ENCODE measurements around the gene ECHDC1.
"Not testable (repeated sequence)": the region's sequence is repeated elsewhere in the genome, so short reads cannot be mapped to it uniquely, and the experiment has no call there.

ECHDC1 gene

GRCh38 chr6:127385668-127386430, 42.4 kb upstream of the ECHDC1 start:
- no peak overlapping the region for H3K27ac ChIP-seq
- no peaks in the 10 kb centered on the region for H4K20me1 ChIP-seq (ENCODE audit: insufficient read depth)
- no peak overlapping the region for H3K4me2 ChIP-seq
- no peak overlapping the region for H3K9ac ChIP-seq
- H3K79me2 ChIP-seq (ENCODE audit: insufficient read depth, low read depth), result no peaks in the 10 kb centered on the region
- H3K4me3 ChIP-seq (IDR thresholded peaks at IDR 0.05; ENCODE audit: insufficient read depth, low read depth, low read length), result no peak overlapping the region
- H2AFZ ChIP-seq (ENCODE audit: low read depth), result no peak overlapping the region
- no peaks in the 10 kb centered on the region for H3K27me3 ChIP-seq (ENCODE audit: insufficient read depth, low read depth)
- TF ChIP-seq, protein P1, sequence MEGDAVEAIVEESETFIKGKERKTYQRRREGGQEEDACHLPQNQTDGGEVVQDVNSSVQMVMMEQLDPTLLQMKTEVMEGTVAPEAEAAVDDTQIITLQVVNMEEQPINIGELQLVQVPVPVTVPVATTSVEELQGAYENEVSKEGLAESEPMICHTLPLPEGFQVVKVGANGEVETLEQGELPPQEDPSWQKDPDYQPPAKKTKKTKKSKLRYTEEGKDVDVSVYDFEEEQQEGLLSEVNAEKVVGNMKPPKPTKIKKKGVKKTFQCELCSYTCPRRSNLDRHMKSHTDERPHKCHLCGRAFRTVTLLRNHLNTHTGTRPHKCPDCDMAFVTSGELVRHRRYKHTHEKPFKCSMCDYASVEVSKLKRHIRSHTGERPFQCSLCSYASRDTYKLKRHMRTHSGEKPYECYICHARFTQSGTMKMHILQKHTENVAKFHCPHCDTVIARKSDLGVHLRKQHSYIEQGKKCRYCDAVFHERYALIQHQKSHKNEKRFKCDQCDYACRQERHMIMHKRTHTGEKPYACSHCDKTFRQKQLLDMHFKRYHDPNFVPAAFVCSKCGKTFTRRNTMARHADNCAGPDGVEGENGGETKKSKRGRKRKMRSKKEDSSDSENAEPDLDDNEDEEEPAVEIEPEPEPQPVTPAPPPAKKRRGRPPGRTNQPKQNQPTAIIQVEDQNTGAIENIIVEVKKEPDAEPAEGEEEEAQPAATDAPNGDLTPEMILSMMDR (conservative IDR thresholded peaks at IDR 0.05; ENCODE audit: low read depth, low read length), result no peak
- H3K4me1 ChIP-seq (ENCODE audit: low read depth, poor library complexity, severe bottlenecking), result no peaks in the 10 kb centered on the region
- no peaks in the 10 kb centered on the region for H3K36me3 ChIP-seq (ENCODE audit: insufficient read depth)

DNA sequence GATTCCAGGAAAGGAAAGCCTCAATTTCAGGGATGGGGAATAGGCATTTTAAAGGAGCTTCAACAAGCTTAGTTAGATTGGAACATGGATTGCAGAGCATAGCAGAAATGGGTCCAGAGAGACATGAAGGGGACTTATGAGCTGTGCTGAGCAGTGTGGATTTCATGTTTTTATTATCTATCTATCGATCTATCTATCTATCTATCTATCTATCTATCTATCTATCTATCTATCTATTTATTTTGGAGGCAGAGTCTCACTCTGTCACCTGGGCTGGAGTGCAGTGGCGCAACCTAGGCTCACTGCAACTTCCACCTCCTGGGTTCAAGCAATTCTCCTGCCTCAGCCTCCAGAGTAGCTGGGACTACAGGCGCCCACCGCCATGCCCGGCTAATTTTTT, 41.4 kb upstream of the ECHDC1 start:
- not testable (repeated sequence) for H3K36me3 ChIP-seq (ENCODE audit: insufficient read depth); H4K20me1 ChIP-seq (ENCODE audit: insufficient read depth); H3K27me3 ChIP-seq (ENCODE audit: insufficient read depth, low read depth); H2AFZ ChIP-seq (ENCODE audit: low read depth); H3K9ac ChIP-seq; H3K79me2 ChIP-seq (ENCODE audit: insufficient read depth, low read depth); H3K4me3 ChIP-seq (IDR thresholded peaks at IDR 0.05; ENCODE audit: insufficient read depth, low read depth, low read length); H3K27ac ChIP-seq; H3K4me1 ChIP-seq (ENCODE audit: low read depth, poor library complexity, severe bottlenecking); H3K4me2 ChIP-seq

- Histone ChIP-seq H4K20me1 (ENCODE audit: insufficient read depth) (no peaks in the 10 kb centered on the region), H3K27ac (no peak overlapping the region), H3K79me2 (ENCODE audit: insufficient read depth, low read depth) (no peaks in the 10 kb centered on the region), H3K9ac (no peak overlapping the region), H2AFZ (ENCODE audit: low read depth) (no peak overlapping the region), H3K4me3 (IDR thresholded peaks at IDR 0.05; ENCODE audit: insufficient read depth, low read depth, low read length) (no peak overlapping the region), H3K27me3 (ENCODE audit: insufficient read depth, low read depth) (no peaks in the 10 kb centered on the region), H3K4me1 (ENCODE audit: low read depth, poor library complexity, severe bottlenecking) (no peaks in the 10 kb centered on the region), H3K36me3 (ENCODE audit: insufficient read depth) (no peaks in the 10 kb centered on the region), H3K4me2 (no peak overlapping the region)
- TF ChIP-seq, protein P1 (conservative IDR thresholded peaks at IDR 0.05; ENCODE audit: low read depth, low read length), result no peak
Measured at GRCh38 chr6:127383988-127384387, 40.6 kb upstream of the ECHDC1 start.

- no peak overlapping the region for H3K4me2 ChIP-seq
- no peak overlapping the region for H3K27ac ChIP-seq
- H3K4me3 ChIP-seq (IDR thresholded peaks at IDR 0.05; ENCODE audit: insufficient read depth, low read depth, low read length), result no peak overlapping the region
- H3K79me2 ChIP-seq (ENCODE audit: insufficient read depth, low read depth), result no peaks in the 10 kb centered on the region
- H2AFZ ChIP-seq (ENCODE audit: low read depth), result no peak overlapping the region
- no peaks in the 10 kb centered on the region for H4K20me1 ChIP-seq (ENCODE audit: insufficient read depth)
- no peaks in the 10 kb centered on the region for H3K4me1 ChIP-seq (ENCODE audit: low read depth, poor library complexity, severe bottlenecking)
- no peak overlapping the region for H3K9ac ChIP-seq
- TF ChIP-seq, protein P1 (conservative IDR thresholded peaks at IDR 0.05; ENCODE audit: low read depth, low read length), result no peak
- no peaks in the 10 kb centered on the region for H3K36me3 ChIP-seq (ENCODE audit: insufficient read depth)
- no peaks in the 10 kb centered on the region for H3K27me3 ChIP-seq (ENCODE audit: insufficient read depth, low read depth)
Measured at GRCh38 chr6:127382413-127382812, 39.0 kb upstream of the ECHDC1 start.

GRCh38 chr6:127381384-127381783, 38.0 kb upstream of the ECHDC1 start:
- H3K4me3 ChIP-seq (IDR thresholded peaks at IDR 0.05; ENCODE audit: insufficient read depth, low read depth, low read length), result no peak overlapping the region
- TF ChIP-seq, protein P1 (conservative IDR thresholded peaks at IDR 0.05; ENCODE audit: low read depth, low read length), result no peak
- no peaks in the 10 kb centered on the region for H4K20me1 ChIP-seq (ENCODE audit: insufficient read depth)
- no peak overlapping the region for H3K4me2 ChIP-seq
- H3K9ac ChIP-seq, result no peak overlapping the region
- no peaks in the 10 kb centered on the region for H3K27me3 ChIP-seq (ENCODE audit: insufficient read depth, low read depth)
- no peak overlapping the region for H2AFZ ChIP-seq (ENCODE audit: low read depth)
- no peaks in the 10 kb centered on the region for H3K79me2 ChIP-seq (ENCODE audit: insufficient read depth, low read depth)
- no peak overlapping the region for H3K27ac ChIP-seq
- no peaks in the 10 kb centered on the region for H3K4me1 ChIP-seq (ENCODE audit: low read depth, poor library complexity, severe bottlenecking)
- H3K36me3 ChIP-seq (ENCODE audit: insufficient read depth), result no peaks in the 10 kb centered on the region

Data from KMS-11 (cell line).